CD4-positive, alpha-beta T cell treated with Interleukin-10 for 1 hour (primary cell): ENCODE data around the gene ZNF496.
"Not testable (repeated sequence)": the region's sequence is repeated elsewhere in the genome, so short reads cannot be mapped to it uniquely, and the experiment has no call there.

Experiments
- DNase-seq: peaks from one replicate; pipeline ENCODE4 v3.0.0-alpha.2; 2020

Gene ZNF496

DNA sequence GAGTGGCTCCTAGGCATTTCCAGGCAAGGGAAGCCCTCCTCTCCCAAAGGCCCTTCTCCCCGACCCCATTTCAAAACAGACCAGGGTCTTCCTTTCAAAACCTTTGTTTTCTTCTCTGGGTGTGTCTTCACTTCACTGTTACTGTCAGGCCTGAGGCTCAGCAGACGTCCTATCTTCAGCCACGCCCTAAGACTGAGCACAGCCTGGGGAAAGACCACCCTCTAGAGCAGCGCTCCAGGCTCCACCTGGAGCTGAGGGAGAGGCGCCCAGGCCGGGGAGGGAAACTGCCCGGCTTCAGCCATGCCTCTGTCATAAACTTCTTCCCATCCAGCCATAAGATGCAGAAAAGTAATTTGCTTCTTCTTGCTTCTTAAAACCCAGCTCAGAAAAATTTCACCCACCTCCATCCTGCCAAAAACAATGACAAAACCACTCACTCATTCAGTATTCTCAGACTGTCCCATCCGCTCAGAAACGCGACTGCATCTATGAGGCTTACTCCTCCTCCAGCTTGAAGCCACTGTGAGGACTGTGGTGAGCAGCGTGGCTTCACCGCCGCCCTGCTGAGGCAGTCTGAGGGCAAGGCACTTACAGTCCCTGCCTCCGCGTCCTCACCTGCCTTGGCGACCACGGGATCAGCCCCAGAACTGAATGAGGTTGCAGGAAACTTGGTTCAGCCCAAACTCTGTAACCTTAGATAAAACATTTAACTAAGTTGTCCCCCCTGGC lies 39.7 kb downstream of the ZNF496 start:
- DNase-seq = no peak

DNA sequence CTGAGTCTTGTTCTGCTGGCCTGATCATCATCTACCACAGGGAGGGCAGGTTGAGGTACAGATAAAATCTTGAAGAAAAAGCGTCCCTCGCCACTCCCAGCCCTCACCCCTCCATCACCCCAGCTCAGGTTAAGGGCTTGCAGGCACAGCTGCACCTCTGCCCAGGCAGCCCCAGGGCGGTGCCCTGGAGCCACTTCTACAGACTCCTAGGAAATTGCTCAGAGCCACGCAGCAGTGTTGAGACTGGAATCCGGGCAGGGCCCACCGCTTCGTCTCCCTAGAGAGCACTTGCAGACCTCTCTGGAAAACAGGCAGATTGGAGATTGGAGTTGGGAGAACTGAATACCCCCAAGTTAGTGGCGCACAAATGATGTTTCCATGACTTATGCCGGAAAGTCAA lies 40.5 kb downstream of the ZNF496 start:
- no peak for DNase-seq

DNA sequence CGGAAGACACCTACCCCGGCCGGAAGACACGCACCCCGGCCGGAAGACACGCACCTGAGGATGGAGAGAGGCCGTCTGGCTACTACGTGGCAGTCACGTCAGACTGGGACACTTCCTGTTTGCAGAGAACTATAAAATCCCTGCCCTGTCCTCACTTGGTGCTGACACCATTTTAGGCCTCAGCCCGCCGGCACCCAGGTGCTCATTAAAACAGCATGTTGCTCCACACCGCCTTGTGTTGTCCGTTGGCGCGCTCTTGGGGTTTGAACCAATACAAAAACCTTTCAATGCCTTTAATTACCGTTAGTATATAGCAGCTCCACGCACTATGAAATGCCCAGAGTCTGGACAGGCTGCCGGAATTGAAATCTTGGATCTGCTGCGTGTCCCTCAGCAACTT lies 41.1 kb downstream of the ZNF496 start:
- no peak for DNase-seq

DNA sequence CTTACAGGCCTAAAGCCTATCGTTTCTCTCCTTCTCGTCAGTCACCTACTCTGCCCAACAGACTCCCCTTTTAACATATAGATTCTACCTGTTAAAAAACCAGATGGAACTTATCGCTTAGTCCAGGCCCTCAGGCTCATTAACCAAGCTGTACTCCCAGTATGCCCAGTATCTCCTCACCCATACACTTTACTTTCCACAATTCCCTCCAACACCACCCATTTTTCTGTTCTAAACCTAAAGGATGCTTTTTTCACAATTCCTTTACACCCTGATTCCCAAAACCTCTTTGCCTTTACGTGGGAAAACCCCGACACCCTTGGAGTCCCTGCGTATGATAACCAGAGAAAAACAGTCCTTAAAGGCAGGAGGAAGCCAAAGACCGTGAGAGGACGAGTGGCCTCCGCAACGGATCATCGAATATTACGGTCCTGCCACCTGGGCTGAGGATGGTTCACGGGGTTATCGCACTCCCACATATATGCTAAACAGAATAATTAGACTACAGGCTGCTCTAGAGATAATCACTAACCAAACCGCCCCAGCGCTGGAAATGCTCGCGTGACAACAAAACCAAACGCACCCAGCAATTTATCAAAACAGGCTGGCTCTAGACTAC lies 42.3 kb downstream of the ZNF496 start:
- not testable (repeated sequence) for DNase-seq

DNA sequence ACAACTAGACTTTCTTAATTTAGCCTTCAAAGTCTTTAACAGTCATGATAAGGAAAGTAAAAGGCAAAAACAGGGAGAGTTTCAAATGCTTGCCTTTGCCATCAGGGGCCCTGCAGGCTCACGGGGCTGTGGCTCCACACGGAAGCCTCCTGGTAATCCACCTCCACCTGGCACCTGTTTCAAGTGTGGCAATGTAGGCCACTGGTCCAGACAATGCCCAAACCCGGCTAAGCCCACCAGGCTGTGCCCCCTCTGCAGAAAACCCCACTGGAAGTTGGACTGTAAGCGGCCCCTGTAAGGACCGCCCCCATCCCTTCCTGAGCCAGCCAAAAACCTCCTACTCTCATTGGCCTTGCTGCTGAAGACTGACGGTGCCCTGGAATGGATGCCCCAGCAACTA lies 43.3 kb downstream of the ZNF496 start:
- no peak for DNase-seq

DNA sequence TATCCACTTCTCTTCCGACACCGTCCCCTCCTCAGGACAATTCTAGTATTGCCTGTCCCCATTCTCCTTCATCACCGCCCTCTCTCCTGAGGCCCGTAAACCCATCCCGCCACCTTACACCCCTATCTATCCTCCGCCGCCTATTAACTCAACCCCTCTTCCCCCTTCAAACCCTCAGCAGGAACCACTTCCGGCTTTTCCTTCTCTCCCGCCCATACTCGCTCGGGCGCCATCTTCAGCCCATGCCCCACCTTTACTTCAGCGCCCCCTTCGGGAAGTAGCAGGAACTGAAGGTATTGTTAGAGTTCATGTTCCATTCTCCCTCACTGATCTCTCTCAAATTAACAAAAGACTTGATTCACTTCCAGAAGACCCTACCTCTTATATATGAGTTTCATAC lies 44.2 kb downstream of the ZNF496 start:
- no peak for DNase-seq

DNA sequence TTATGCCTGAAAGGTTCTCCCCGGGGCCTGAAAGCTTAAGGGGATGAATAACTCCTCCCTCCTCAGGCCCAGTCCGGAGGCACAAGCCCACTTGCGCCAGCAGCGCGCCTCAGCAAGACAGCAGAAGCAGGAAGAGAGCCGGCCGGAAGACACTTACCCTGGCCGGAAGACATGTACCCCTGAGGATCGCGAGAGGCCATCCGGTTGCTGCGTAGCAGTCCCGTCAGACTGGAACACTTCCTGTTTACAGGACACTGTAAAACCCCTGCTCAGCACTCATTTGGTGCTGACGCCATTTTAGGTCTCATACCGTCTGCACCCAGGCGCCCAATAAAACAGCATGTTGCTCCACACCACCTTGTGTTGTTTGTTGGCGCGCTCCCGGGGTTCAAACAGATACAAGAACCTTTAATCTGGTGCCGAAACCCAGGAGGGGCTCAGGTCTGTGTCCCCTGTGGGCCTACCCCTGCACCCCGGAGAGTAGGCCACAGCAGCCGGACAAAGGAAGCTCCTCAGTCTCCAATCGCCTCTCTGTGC lies 45.5 kb downstream of the ZNF496 start:
- no peak for DNase-seq

DNA sequence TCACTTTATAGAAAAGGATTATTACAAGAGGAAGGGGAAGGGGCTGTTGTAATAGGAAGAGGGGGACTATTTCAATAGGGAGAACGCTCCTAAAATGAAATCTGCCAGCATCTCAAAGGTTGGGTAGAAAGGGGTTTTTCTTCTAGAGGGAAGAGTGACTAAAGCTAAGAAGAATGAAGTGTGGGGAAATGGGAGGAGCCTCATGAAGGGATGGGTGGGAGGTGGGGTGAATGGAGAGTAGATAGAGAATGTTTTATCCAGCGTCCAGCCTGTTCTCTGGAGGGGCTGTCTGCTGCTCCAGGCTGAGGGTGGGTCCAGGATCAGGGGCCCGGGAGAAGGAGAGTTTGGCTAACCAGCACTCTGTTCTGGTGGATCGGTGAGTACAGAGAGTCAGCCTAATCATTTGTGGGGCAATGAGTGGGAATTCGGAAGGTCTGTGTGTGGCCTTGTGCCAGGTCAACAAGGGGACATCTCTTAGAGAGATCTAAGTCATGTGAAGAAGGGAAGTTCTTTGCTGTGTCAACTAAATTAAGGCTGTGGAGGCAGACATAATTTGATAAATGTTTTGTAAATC lies 50.6 kb downstream of the ZNF496 start:
- no peak for DNase-seq

DNA sequence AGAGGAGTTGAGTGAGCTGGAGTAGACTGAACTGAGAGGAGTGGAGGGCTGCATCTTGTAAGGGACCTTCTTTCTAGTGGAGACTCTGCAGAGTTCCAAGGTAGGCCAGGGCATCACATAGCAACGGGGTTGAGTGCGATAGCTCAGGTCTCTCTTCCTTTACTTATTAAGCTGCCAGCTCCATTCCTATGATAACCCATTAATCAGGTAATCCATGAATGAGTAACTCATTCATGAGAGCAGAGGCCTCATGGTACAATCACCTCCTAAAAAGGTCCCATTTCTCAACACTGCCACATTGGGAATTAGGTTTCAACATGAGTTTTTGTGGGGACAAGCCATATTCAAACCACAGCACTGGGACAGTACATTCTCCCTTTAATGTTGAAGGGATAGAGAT lies 54.5 kb downstream of the ZNF496 start:
- no peak for DNase-seq

DNA sequence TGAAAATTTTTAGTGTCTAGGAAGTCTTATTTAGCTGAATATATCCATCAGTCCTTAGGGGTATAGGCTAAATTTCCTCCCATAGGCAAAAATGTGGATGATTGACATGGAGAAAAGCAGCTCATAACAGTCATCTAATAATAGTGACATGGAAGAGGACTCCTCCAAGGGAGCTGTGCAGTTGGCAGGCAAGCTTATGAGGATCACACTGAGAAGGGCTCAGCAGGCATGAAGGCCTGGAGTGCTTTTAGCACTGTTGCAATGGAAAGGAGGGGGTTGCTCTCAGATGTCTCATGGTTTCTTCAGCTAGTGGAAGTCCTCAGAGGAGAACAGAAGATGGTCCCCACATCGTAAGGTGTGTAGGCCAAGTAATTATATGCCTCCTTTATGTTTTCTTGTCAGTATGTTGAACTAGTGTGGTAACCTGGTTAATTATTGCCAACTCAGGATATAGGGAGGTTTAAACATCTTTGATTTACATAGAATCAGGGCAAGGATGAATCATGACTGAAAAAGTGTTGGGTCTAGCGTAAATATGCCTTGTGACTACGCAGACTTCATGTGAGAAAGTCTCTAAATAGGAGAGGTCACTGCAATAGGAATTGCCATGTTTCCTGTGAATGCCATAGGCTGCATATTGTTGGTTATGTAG lies 56.9 kb downstream of the ZNF496 start:
- no peak for DNase-seq

DNA sequence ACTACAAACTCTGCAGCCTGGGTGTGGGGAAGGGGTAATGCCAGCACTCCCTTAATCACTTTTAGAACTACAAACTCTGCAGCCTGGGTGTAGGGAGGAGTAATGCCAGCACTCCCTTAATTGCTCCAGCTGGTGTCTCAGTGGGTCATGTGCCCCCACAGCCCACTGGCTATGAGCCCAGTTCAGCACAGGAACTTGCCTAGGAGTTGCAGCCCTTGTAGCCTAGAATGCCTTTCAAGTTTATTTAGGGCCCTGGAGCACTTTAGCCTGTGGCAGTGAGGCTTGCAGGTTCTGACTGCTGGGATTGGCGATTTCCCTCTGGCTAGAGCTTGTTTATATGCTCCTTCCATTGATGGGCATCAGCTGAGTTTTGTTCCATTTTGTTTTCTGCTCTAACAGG lies 58.7 kb downstream of the ZNF496 start:
- no peak for DNase-seq

DNA sequence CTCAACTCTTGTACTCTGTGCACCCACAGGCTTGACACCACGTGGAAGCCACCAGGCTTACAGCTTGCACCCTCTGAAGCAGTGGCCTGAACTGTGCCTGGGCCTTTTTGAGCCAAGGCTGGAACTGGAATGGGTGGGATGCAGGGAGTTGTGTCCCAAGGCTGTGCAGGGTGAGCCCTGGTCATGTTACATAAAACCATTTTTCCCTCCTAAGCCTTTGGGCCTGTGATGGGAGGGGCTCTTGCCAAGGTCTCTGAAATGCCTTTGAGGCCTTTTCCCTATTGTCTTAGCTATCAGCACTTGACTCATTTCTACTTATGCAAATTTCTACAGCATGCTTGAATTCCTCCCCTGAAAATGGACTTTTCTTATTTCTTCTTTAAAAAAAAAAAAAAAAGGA lies 61.7 kb downstream of the ZNF496 start:
- DNase-seq = no peak

DNA sequence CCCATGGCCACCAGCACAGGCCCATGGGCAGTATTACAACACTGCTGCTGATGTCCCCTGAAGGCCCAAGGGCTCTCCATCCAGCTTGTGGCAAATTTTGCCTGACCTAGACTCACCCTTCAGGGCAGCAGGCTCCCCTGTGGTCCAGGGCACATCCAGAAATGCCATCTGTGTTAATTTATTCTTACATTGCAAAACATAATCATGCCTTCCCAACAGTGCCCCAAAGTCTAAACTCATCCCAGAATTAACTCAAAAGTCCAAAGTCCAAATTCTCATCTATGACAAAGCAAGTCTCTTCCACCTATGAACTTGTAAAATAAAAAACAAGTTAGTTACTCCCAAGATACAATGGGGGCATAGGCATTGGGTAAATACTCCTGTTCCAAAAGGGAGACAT lies 62.5 kb downstream of the ZNF496 start:
- no peak for DNase-seq

DNA sequence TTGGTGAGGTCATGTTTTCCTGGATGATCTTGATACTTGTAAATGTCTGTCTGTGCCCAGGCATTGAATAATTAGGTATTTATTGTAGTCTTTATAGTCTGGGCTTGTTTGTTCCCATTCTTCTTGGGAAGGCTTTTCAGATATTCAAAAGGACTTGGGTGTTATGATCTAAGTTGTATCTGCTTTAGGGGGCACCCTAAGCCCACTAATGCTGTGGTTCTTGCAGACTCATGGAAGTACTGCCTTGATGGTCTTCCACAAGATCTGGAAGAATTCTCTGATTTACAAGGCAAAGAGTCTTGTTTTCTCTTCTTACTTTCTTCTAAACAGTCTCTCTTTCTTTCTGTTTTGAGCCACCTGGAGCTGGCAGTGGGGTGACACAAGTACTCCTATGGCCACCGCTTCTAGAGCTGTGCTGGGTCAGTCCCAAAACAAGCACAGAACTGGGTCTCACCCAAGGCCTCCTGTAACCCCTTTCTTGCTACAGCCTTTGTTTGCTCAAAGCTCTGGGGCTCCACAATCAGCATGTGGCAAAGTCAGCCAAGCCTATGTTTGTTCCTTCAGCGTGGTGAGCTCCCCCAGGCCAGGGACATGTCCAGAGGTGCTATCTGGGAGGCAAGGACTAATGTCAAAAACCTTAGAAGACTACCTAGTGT lies 63.1 kb downstream of the ZNF496 start:
- DNase-seq = no peak

DNA sequence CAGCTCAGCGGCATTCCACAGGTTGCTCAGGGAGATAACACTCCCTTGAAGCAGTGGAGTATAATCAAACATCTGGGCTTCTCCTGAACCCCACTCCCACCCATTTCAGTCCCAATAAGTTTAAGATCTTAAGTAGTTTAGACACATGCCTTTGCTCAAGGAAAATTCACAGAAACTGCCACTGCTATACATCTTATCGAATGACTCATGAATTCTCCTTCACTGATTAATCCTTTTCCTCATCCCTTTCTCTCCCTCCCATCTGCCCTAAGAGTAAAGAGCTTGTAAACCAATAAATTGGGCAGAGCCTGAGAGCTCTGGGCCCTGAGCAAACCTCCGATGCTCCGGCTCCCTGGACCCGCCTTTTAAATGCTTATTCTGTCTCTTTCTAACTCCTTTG lies 65.6 kb downstream of the ZNF496 start:
- no peak for DNase-seq

DNA sequence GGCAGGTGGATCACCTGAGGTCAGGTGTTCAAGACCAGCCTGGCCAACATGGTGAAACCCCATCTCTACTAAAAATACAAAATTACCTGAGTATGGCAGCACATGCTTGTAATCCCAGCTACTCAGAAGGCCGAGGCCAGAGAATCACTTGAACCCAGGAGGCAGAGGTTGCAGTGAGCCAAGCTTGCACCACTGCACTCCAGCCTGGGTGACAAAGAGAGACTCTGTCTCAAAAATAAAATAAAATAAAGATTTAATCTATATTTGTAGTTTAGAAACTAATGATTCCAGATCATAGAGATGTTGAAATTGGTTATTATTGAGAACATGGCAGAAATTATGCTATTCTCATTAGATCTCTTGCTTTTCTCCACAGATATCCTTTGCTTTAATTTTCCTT lies 75.9 kb downstream of the ZNF496 start, which contains the start of gene VN1R5:
Gene VN1R5 (plus strand): TSS at position 301 of the 400 bp plus-strand sequence.
- not testable (repeated sequence) for DNase-seq

DNA sequence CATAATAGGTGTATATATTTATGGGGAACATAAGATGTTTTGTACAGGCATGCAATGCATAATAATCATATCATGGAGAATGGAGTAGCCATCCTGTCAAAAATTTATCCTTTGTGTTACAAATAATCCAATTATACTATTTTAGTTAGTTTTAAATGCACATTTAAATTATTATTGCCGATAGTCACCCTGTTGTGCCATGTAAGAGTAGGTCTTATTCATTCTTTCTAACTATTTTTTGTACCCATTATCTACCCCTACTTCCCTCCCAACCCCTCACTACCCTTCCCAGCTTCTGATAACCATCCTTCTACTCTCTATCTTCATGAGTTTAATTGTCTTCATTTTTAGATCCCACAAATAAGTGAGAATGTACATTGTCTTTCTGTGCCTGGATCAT lies 84.1 kb downstream of the ZNF496 start:
- DNase-seq = no peak
